ENCODE measurements around the gene EGFR.

The EGFR gene

DNA sequence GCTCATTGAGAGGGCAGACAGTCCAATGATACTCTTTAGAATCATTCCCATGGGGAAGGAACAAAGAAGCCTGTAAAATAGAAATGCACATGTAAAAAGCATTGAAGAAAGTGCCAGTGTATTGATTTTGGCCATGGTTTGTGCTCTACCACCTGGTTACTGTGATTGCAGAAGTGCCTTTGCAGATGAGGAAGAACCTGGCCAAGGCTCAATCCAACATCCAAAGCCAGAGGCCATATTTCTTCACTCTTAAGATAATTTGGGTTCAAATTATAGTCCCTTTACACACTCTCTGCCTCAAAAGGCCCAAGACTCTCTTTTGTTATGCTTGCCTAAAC lies 122.1 kb downstream of the EGFR start:
- TF ChIP-seq, protein P1, sequence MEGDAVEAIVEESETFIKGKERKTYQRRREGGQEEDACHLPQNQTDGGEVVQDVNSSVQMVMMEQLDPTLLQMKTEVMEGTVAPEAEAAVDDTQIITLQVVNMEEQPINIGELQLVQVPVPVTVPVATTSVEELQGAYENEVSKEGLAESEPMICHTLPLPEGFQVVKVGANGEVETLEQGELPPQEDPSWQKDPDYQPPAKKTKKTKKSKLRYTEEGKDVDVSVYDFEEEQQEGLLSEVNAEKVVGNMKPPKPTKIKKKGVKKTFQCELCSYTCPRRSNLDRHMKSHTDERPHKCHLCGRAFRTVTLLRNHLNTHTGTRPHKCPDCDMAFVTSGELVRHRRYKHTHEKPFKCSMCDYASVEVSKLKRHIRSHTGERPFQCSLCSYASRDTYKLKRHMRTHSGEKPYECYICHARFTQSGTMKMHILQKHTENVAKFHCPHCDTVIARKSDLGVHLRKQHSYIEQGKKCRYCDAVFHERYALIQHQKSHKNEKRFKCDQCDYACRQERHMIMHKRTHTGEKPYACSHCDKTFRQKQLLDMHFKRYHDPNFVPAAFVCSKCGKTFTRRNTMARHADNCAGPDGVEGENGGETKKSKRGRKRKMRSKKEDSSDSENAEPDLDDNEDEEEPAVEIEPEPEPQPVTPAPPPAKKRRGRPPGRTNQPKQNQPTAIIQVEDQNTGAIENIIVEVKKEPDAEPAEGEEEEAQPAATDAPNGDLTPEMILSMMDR (IDR thresholded peaks at IDR 0.05; ENCODE audit: low read depth, low read length, poor library complexity, severe bottlenecking), result no peak
- no peak for TF ChIP-seq EZH2phosphoT487 (IDR thresholded peaks at IDR 0.05; ENCODE audit: borderline replicate concordance, low read length)
- H4K20me1 ChIP-seq (ENCODE audit: control insufficient read depth, insufficient read depth, low read depth, low read length), result no peaks in the 10 kb centered on the region
- no peaks in the 10 kb centered on the region for H3F3A ChIP-seq (ENCODE audit: control insufficient read depth, insufficient read depth)
- H3K4me2 ChIP-seq (ENCODE audit: low read length), result no peak overlapping the region
- H3K4me3 ChIP-seq (ENCODE audit: low read length), result no peak overlapping the region
- no peaks in the 10 kb centered on the region for H3K9me2 ChIP-seq (replicated peaks; ENCODE audit: control insufficient read depth, low read length)
- H3K4me1 ChIP-seq (ENCODE audit: control insufficient read depth, low read length), result 0 out of 2 replicates have a peak, but pooled peaks cover 8% of the 10 kb centered on the region
- no peaks in the 10 kb centered on the region for H3K79me2 ChIP-seq (ENCODE audit: control insufficient read depth, low read length)
- H3K36me3 ChIP-seq (ENCODE audit: control insufficient read depth, low read length), result no peaks in the 10 kb centered on the region
- H3K27me3 ChIP-seq (ENCODE audit: control insufficient read depth, low read length), result no peaks in the 10 kb centered on the region
- no peaks in the 10 kb centered on the region for H3K9me3 ChIP-seq (ENCODE audit: control insufficient read depth, insufficient read depth, low read length)
- no peak overlapping the region for H3K27ac ChIP-seq (ENCODE audit: low read depth, low read length)

DNA sequence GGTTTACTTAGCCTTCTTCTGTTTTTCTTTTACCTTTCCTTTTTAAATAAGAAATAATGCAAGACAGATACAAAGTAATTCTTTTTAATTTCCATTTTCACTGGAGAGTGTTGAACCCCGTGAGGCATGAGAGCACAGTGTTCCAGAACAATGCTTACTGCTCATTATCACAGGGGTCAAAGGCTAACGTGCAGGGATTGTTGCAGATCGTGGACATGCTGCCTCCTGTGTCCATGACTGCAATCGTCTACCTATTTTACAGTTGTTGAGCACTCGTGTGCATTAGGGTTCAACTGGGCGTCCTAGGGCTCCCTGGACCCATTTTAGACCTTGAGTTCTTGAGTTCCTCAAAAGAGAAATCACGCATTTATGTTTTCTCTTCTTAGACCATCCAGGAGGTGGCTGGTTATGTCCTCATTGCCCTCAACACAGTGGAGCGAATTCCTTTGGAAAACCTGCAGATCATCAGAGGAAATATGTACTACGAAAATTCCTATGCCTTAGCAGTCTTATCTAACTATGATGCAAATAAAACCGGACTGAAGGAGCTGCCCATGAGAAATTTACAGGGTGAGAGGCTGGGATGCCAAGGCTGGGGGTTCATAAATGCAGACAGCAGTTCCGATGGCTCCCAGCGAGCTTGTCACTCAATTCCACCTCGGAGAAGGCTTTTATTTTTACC lies 124.2 kb downstream of the EGFR start:
- no peaks in the 10 kb centered on the region for H3K9me3 ChIP-seq (ENCODE audit: control insufficient read depth, insufficient read depth, low read length)
- no peak overlapping the region for H3K4me3 ChIP-seq (ENCODE audit: low read length)
- 0 out of 2 replicates have a peak, but pooled peaks cover 8% of the 10 kb centered on the region for H3K4me1 ChIP-seq (ENCODE audit: control insufficient read depth, low read length)
- TF ChIP-seq, protein P1 (IDR thresholded peaks at IDR 0.05; ENCODE audit: low read depth, low read length, poor library complexity, severe bottlenecking), result no peak
- no peak for TF ChIP-seq EZH2phosphoT487 (IDR thresholded peaks at IDR 0.05; ENCODE audit: borderline replicate concordance, low read length)
- H3F3A ChIP-seq (ENCODE audit: control insufficient read depth, insufficient read depth), result no peaks in the 10 kb centered on the region
- no peaks in the 10 kb centered on the region for H3K9me2 ChIP-seq (replicated peaks; ENCODE audit: control insufficient read depth, low read length)
- H3K79me2 ChIP-seq (ENCODE audit: control insufficient read depth, low read length), result no peaks in the 10 kb centered on the region
- H3K27me3 ChIP-seq (ENCODE audit: control insufficient read depth, low read length), result no peaks in the 10 kb centered on the region
- H3K27ac ChIP-seq (ENCODE audit: low read depth, low read length), result no peak overlapping the region
- no peaks in the 10 kb centered on the region for H4K20me1 ChIP-seq (ENCODE audit: control insufficient read depth, insufficient read depth, low read depth, low read length)
- H3K36me3 ChIP-seq (ENCODE audit: control insufficient read depth, low read length), result no peaks in the 10 kb centered on the region
- H3K4me2 ChIP-seq (ENCODE audit: low read length), result no peak overlapping the region

DNA sequence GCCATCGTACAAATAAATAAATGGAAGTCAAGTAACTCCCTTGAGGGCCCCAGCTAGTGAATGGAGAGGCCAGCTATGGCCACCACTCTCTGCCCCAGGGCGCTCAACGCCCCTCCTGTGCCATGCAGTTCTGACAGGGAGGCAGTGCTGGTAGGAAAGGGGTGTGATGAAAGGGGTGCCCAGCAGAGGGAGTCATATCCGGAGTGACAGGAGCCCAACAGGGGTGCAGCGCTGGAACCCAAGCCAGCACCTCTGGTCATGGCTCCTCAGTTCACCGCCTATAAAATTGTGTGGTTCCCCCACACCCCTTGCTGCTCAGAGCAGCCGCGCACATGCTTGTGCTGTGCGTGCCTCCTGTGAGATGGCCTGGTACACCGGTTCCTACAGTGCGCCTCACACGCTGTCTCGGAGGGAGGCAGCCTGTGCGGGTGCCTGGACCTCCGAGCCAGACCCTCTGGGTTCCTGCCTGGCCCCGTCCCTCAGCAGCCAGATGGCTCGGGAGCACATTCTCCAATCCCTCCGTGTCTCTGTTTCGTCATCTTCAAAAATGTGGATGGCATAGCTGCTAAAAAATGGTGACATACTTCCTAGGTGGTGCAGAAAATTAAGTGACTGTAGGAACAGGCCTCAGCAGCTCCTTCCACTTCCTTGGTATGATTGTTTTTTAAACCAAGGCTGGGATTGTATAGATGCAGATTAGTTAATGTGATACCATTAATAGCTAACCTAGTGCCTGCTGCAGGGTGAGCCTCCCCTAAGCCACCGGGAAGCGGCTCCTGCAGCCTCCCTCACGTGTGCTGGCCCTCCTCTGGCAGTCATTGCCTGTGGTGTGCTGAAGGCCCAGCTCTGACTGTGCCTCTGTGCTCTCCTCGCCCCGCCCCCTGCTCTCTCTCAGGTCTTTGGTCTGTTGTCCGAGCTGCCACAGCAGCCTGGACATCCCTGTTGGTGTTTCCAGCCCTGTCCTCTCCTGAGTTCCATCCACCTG lies 125.8 kb downstream of the EGFR start:
- H3K4me2 ChIP-seq (ENCODE audit: low read length), result no peak overlapping the region
- H3K27ac ChIP-seq (ENCODE audit: low read depth, low read length), result no peak overlapping the region
- no peaks in the 10 kb centered on the region for H4K20me1 ChIP-seq (ENCODE audit: control insufficient read depth, insufficient read depth, low read depth, low read length)
- 0 out of 2 replicates have a peak, but pooled peaks cover 8% of the 10 kb centered on the region for H3K4me1 ChIP-seq (ENCODE audit: control insufficient read depth, low read length)
- TF ChIP-seq EZH2phosphoT487 (IDR thresholded peaks at IDR 0.05; ENCODE audit: borderline replicate concordance, low read length), result no peak
- TF ChIP-seq, protein P1 (IDR thresholded peaks at IDR 0.05; ENCODE audit: low read depth, low read length, poor library complexity, severe bottlenecking), result peak; percentile 45
- no peaks in the 10 kb centered on the region for H3K36me3 ChIP-seq (ENCODE audit: control insufficient read depth, low read length)
- no peaks in the 10 kb centered on the region for H3K9me2 ChIP-seq (replicated peaks; ENCODE audit: control insufficient read depth, low read length)
- H3K4me3 ChIP-seq (ENCODE audit: low read length), result no peak overlapping the region
- no peaks in the 10 kb centered on the region for H3F3A ChIP-seq (ENCODE audit: control insufficient read depth, insufficient read depth)
- no peaks in the 10 kb centered on the region for H3K79me2 ChIP-seq (ENCODE audit: control insufficient read depth, low read length)
- no peaks in the 10 kb centered on the region for H3K9me3 ChIP-seq (ENCODE audit: control insufficient read depth, insufficient read depth, low read length)
- H3K27me3 ChIP-seq (ENCODE audit: control insufficient read depth, low read length), result no peaks in the 10 kb centered on the region
